Stimulated activated CD4-positive, alpha-beta T cell treated with anti-CD3 and anti-CD28 coated beads, Interleukin-12 subunit alpha, Interleukin-12 subunit beta, amount 100 ng/mL, for 48 hours (primary cell): Measurements from ENCODE around the gene CELF4.
A peak's percentile ranks its signal among the peaks of the same experiment; 100 is the strongest.

Experiments
- DNase-seq, 3 donors: peaks; one replicate each; pipeline ENCODE4 v3.0.0-alpha.2; 2020; ENCODE audit warnings: low read depth in 2 of 3, low spot score in 1 of 3

Gene CELF4

DNA sequence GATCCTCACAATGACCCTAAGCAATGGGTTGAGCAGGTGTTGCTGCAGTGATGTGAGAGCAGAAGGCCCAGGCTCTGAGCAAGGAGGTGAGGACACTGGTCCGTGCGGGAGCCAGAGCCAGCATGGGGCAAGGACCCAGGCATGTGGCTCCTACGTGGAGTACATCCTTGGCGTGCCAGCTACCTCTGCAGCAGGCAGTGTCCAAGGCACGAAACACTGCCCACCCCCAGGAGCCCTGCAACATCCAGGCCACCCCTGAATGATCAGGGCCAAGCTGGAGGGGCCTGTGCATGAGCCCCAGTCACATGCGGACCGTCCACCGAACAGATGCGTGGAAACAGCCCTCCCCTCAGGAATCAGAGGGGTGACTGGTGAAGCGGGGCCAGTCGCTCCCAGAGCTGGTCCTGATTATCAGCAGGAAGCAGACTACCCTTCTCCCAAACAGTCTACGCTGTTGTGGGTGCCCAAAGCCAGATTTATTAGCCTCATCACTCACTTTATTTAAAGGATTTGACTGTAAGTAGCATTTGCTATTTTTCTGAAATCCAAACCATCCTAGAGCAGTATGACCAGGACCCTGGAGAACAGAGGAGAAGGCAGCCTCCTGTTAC, 16.8 kb downstream of the CELF4 start:
- no peak for DNase-seq

DNA sequence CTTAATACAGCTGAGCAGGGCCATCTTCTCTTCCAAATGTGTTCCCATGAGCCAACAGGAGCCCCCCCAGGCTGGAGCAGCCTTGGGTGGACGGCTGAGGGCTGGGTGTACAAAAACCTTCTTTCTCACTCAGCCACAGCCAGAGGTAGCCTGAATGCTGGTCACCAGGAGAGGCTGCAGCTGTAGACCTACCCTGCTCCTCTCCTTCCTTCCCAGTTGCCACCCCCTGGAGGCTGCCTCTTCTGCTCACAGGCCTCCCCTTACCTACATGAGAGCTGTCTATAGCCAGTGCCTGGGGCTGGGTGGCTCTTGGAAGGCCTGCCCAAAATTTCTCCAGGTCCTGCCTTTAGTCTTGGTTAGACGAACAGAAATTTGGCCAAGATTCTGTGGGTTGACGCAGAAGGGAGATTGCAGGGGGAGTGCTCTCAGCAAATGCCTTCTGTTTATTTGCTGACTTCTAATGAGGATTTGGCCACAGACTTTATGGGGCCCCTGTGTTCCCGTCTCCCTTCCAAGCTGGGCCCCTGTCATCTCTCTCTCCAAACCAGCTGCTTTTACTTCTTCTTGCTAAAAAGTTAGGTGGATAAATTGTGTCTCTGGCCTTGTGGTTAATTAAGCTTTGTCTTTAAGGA, 18.3 kb downstream of the CELF4 start:
- no peak for DNase-seq

DNA sequence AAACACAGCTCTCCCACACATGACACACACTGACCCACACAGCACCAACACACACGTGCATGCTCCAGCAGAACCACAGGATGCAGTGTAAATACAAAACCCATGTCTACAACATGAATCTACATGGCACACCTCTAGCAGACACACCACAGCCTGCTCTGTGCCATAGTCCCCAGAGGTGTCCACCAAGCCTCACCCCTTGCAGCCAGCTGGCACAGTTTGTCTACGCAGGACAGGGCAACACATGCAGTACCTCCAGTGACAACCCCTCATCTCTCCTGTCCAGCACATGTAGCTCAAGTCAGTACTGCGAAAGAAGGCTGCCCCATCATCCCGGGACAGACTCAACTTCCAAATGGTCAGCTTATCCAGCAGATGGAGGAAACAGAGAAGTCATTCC, 18.9 kb downstream of the CELF4 start:
- DNase-seq, result no peak

DNA sequence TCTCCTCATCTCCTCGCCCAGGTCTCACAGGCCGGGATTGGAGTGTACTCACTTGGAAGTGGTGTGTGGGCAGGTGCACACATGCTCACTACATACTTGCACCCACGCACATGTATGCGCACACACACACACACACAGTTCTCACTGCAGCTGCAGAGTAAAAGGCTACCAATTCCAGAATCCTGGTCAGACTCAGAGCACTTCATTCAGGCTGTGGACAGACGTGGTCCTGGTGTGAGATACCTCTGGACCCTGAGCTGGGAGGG, 19.4 kb downstream of the CELF4 start:
- no peak for DNase-seq

DNA sequence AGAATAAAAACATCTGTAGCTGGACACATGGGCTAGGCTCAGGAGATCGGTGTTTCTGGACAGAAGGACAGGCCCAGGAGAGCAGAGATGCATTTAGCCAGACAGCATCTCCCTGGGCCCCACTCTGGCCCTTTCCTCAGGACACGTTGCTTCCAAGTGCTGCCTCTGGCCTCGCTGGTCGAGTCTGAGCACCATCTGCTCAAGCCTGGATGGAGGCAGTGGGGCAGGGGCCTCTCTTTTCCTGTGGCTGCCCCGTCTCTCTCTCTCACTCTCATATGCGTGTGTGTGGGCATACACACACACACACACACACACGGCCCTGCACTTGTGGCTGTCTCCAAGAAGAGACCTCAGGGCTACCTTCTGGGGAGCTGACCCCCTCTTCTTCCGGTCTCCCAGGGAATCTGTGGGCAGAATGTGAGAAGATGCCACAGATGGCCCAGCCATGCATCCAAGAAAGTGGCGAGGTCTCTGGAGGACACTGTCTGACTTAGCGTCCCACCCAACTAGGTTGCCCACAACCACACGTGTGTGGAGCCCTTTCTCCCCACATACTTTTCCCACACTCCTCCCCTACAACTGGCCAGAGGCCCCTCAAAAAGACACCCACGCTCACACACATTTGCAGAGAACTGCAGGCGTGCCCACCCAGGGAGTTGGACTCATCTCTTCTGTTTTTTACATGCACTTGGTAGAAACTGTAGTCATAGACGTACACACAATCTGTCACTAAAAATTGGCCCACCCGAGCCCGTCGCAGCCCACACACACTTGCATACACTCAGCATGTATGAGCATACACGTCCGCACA, 19.9 kb downstream of the CELF4 start:
- no peak for DNase-seq

DNA sequence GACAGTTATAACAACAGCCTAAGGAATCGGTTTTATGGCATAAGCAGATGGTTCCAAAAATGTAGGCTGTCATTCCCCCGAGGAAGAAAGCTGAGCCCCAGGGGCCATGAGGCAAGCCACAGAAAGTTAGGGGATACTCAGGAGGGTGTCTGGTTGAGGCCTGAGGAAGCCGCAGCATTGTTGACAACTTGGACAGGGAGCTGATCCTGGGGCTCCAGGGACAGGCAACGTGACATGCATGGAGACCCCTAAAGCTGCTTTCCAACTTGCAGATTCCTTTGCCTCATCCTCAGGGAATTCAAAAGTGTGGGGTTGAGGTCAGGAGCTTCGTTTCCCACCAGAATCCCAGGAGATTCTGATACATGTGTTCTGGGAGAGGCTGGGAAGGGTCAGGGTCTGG, 20.9 kb downstream of the CELF4 start:
- DNase-seq, result no peak

DNA sequence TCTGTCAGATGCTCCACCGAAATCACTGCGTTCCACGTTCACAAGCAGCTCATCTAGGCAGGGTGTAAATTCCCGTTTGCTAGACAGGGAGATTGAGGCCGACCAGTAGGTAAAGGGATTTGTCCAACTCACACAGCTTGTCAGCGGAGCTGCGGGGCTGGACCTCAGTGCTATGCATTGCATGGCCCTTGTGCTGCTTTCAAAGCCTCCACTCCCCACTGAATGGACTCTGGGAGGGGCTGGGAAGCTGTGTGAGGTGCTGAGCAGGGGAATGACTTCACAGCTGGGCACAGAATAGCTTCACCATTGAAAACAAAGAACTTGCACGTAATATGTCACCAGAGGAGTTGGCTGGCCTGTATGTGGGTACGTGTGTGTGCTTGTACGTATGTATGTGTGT, 21.4 kb downstream of the CELF4 start:
- DNase-seq, result no peak

DNA sequence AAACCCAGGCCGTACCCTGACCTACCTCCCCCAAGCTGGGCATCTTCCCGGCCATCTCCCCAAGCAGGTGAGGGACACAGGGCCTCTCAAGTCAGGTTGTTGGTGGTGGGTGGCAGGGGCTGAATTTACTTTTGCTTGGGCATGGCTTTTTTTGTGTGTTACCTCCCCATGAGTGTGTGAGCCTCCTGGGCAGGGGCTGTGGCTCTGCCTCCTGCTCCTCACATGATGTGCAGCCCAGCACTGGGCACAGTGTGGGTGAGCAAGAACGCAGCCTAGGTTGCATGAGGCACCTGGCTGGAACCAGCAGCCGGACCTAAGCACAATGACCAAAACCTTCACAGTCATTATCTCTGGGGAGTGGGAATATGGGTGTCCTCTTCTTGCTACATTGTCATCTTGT, 22.3 kb downstream of the CELF4 start:
- no peak for DNase-seq

DNA sequence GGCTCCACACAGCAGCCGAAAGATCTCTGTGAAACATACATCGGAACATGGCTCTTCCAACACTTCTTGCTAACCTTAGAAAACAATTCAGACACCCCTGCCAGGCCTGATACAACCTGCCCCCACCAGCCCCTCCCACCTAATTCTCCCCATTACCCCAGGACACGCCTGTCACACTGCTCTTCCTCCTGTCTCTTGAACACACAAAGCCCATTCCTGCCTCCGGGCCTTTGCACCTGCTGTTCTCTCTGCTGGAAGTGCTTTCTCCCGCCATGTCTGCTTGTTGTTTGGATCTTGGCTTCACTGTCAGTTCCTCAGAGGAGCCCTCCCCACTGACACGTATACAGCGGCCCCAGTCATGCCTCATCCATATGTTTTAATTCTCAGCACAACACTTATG, 24.1 kb downstream of the CELF4 start:
- DNase-seq, result no peak

DNA sequence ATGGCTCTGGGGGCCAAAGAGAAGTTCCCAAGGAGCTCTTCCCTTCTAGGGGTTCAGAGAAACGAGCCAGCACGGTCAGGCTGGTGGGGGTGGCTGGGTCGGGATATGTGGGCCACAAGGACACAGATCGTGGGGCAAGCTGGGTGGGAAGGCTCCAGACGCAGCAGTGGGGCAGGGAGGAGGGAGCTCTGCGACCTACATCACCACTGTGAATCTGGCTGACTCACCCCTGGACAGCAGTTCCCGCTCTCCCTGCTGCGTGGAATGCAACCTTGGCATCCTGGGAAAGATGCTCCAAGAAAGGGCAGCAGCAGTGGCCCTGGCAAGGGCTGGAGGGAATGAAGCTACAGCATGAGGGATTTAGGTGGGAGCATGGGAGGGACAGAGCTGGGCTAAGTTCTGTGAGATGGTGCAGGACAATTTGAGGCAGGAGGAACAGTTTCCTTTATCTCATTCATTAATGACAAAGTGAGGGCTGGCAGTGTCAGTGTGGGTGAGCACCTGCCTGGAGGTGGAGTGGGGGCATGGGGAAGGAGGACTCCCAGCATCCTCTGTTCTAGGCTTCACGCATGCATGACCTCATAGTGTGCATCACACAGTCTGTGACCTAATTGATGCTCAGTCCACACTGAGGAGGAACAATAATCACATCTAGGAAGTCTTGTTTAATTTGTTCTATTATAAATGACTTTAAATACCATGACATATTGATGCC, 25.0 kb downstream of the CELF4 start:
- DNase-seq, result no peak

DNA sequence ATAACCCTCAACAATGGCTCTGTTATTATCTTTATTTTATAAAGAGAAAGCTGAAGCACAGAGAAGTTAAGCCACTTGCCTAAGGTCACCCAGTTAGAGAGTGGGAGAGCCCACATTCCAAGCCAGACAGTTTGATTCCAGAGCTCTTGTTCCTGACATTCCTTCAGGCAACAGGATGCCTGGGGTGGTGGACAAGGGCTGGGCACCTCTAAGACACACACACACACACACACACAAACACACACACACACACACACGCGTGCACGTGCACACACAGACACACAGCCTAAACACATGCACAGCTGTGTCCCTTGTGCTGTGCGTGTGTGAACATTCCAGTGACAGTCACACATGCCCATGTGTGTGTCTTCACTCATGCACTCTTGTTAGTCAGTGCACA, 26.4 kb downstream of the CELF4 start:
- DNase-seq, result no peak

DNA sequence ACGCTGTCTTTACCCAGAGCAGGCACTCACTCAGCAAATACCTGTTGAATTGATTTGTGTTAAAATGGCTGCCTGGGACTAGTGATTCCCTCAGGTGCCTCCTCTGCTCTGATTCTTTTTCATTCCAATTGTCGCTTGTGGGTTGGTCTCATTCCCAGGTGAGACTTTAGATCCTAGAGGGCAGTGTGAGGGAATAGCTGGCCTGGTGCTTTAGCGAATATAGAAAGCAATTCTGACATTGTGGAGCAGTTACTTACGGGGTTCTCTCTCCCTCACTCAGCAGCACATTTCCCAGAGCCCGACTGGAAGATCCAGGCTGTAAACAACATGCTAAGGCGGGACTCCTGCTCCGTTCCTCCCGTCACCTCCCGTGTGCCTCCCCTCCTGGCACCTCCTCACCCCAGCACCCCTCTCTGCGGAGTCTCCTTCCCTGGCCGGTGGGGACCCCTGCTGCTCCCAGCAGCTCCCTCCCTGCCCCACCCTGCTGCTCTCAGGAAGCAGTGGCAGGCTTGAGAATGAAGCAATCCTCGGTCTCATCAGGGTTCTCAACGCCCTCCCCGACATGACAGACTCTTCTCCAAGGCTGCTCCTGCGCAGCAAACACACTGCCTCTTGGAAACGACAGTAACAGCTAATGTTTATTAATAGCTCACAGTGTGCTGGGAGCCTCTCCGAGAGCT, 26.9 kb downstream of the CELF4 start:
- DNase-seq, result no peak

DNA sequence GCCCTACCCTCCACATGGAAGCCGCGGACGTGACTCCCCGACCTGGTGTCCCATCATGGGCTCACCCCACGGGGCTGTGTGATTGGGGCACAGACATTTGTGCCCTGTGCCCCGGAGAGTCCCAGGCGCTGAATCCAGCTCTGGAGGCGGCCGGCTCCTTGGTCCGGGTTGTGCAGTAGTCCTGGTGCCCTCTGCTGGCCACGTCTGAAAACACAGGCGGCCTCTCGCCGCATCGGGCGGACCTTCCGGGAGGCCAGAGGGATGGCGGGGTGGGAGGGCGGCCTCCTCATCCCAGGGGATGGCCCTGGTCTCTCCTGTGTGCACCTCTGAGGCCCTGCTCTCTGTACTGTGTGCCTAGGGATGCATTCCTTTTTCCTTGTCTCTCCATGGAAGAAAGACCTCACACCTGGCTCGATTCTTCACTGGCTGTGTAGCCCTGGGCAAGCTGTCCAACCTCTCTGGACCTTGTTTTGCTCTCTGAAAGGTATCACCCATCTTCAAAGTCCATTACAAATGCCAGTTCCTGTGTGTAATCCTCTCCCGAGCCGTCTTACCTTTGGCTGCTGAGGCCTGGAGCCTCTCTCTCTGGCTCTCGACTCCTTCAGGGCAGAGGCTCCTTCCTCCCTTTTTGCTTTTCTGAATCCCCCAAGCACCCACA, 27.6 kb downstream of the CELF4 start:
- DNase-seq, result peak; percentile 31 to 45 (median 43)

DNA sequence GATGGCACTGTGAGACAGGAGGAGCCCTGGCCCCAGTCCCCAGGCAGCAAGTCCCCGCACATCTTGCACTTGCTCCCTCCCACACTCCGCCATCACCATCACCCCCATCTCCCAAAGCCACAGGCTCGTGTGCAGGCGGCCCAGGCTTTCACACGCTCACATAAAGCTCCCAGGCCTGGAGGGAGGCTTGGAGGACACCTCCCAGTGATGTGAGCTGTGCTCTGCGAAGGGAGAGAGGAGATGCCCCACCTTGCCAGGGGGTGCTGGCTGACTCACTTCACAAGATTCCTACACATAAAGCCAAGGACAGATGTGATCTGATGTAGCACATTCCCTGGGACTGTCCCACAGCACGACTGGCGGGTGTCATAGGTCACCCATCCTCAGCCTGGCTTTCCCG, 28.9 kb downstream of the CELF4 start:
- DNase-seq, result no peak

DNA sequence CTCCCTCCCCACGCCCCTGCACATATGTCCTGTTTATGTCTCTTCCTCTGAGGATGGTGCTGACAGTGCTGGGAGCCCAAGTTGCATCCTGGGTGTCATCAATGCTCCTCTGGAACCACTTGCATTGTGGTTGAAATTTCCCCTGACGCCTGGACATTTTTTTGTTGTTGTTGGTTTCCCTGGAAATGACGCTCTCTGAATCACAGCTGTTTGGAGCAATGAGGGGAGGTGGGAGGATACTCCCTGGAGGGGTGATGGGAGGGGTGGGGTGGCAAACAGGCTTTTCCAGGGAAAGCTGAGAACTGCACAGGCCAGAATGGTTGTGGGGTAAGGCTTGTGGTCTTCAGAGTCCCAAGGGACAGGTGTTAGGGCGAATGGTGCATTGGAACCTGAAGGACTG, 29.6 kb downstream of the CELF4 start:
- no peak for DNase-seq

DNA sequence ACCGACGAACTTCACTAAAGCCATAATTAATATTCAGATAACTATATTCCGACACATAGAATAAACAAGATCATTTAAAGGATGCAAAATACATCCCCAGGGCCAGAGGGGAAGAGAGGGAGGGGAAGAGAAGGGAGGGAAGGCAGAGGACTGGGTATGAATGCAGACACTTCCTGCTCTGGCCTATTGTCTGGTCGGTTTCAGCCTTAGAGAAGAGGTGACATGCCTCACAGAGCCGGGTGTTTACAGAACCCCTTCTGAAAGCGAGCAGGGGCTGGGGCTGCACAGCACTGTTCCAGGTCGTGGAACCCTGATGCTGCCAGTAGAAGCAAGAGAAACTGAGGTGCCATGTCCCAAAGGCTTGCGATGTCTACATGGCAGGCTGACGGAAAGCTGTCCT, 31.0 kb downstream of the CELF4 start:
- DNase-seq, result no peak

DNA sequence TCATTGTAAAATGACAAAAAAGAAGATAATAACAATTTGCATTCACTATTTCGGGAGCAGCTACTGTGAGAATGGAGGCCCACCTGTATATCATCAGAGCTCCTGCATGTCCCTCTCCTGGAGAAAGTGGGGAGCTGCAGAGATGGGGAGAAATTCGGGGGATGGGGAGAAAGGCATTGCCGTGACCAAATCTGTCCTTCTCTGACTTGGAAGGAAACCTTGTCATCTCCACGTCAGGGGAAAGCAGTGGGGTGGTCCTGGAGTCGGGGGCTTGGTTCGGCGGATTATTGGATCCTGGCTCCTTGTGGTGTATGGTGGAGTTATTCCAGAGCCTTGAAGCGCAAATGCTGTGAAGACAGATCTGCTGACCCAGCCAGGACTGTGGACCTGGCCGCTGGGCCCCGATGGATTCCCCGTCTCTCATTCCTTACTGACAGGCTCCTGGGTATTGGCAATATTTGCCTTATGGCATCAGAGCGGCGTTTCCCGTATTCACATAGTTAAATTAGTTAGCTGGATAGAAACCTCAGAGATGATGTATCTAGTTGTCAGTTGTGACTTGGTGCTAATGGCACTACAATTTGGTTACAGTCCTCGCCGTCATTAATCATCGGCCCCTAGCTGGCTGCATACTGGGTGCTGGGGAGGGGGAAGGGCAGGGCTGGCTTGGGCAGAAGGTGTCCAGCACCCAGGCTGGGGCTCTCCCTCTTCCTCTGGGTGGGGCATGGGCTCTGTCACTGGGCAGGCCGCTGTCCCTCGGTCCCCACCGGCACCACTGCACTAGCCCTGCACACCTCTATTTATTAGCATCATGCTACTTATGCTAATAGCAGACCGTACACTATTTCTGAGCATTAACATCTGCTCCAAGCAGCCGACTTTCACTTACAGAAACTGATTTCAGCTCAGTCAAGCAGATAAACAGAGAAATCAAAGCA, 31.7 kb downstream of the CELF4 start:
- no peak for DNase-seq

DNA sequence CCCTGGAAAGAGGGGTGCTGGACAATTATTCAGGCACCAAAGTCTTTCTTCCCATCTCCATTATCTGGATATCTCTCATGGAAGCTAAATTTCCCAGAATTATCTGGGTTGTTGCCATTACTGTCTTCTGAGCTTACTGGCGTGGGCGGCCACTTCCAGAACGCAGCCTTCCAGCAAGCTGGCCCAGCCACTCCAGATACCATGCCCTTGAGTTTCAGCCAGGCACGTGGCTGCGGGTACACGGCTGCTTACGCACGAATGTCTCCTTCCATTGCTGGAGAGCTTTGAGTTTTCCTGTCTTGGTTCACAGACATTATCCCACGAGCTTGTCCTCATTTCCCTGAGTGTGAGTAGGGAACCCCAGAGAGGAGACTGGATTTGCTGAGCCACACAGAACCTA, 32.7 kb downstream of the CELF4 start:
- no peak for DNase-seq

DNA sequence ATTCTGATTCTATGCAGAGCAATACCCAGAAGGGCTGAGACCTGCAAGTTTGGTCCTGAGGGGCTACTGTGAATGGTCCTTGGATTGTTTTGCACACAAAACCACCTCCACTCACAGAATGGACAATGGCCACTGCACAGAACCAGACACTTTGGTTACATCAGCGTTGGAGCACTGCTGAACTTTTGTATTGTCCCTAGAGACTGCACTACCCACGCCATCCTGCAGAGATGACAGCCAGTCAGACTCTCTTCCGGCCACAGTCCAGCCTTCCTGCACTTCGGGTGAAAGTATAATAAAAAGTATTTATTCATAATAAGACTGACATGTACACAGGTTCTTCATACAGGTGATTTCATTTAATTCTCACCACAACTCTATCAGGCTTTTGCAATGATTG, 35.7 kb downstream of the CELF4 start:
- DNase-seq, result no peak

DNA sequence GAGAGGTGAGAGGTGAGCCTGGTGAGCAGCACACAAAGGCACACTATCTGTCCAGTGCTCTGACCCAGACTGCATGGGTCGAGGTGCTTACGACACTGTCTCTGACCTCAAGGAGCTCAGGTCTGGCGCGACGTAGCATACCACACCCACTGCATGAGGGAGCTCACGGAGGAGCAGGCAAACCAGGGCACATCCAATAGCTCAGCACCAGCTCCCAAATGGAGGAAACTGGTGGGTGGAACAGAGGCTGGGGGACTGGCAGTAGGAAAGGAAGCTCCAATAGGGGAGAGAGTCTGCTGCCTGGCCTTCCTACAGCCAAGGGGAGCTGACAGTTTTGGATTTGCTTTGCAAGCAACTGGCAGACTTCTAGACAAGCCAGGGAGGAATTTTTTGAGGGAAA, 36.3 kb downstream of the CELF4 start:
- DNase-seq, result no peak
